Epithelial cell of proximal tubule (primary cell): ENCODE data around the gene CDH4. TPM values are rescaled to one million over a fixed set of nuclear protein-coding genes. Genes with fewer than 3 reads are reported as not detected.
A peak's percentile ranks its signal among the peaks of the same experiment; 100 is the strongest.

Experiments used
- DNase-seq: peaks from one replicate; pipeline ENCODE4 v3.0.0-alpha.2; 2011; ENCODE audit warnings: low read depth
- H3K4me3 ChIP-seq: 2 replicates; pipeline ENCODE4 v1.5.1; 2011; ENCODE audit warnings: low read depth, mild to moderate bottlenecking, low read length
- CTCF ChIP-seq: conservative IDR thresholded peaks from 2 replicates; pipeline ENCODE4 v1.5.1; 2012; ENCODE audit warnings: low read depth, mild to moderate bottlenecking, low read length
- total RNA-seq: library from RNA; depleted of rRNA; stranded (reverse); fragments of >200 nt; gene quantifications from 2 replicates; pipeline ENCODE4 v1.2.3, GENCODE V29; 2015

CDH4 gene
- total RNA-seq, 1 donor from 2014 or later: 17.1 TPM

GRCh38 chr20:61445138-61445537 lies 193.1 kb downstream of the CDH4 start:
- no peak for DNase-seq
- no peak overlapping the region for H3K4me3 ChIP-seq
- TF ChIP-seq CTCF: no peak

- TF ChIP-seq CTCF: no peak
- no peak for DNase-seq
- H3K4me3 ChIP-seq: no peak overlapping the region
These were observed 193.7 kb downstream of the CDH4 start for GRCh38 chr20:61445741-61446140.

GRCh38 chr20:61447952-61448351 lies 195.9 kb downstream of the CDH4 start:
- H3K4me3 ChIP-seq: no peak overlapping the region
- DNase-seq: no peak
- TF ChIP-seq CTCF: no peak

- no peak for TF ChIP-seq CTCF
- no peak overlapping the region for H3K4me3 ChIP-seq
- DNase-seq: no peak
These were observed 196.3 kb downstream of the CDH4 start for GRCh38 chr20:61448386-61448785.

- no peak for TF ChIP-seq CTCF
- H3K4me3 ChIP-seq: no peak overlapping the region
- DNase-seq: no peak
These were observed 197.1 kb downstream of the CDH4 start for GRCh38 chr20:61449057-61449609.

- no peak for TF ChIP-seq CTCF
- peak; percentile 62 for DNase-seq
These were observed 197.9 kb downstream of the CDH4 start for GRCh38 chr20:61449916-61450315.

GRCh38 chr20:61450549-61450948 lies 198.5 kb downstream of the CDH4 start:
- H3K4me3 ChIP-seq: no peak overlapping the region
- DNase-seq: no peak
- no peak for TF ChIP-seq CTCF

More at GRCh38 chr20:61449916-61450315, 197.9 kb downstream of the CDH4 start:
- H3K4me3 ChIP-seq: no peak overlapping the region
